ENCODE data around the gene LPCAT1.

The LPCAT1 gene

GRCh38 chr5:1446602-1447343 is 77.0 kb downstream of the LPCAT1 start:
- H3K27ac ChIP-seq, result no peak overlapping the region
- TF ChIP-seq CTCF (IDR thresholded peaks at IDR 0.05) (no peak), ZFX (IDR thresholded peaks at IDR 0.05; ENCODE audit: borderline replicate concordance) (no peak)

GRCh38 chr5:1445689-1446601 is 77.8 kb downstream of the LPCAT1 start:
- TF ChIP-seq CTCF (IDR thresholded peaks at IDR 0.05) (no peak), ZFX (IDR thresholded peaks at IDR 0.05; ENCODE audit: borderline replicate concordance) (no peak)
- H3K27ac ChIP-seq, result no peak overlapping the region

- H3K27ac ChIP-seq, result no peak within 1 kb of the TSS
- TF ChIP-seq CTCF (IDR thresholded peaks at IDR 0.05), result no peak
- no peak for TF ChIP-seq ZFX (IDR thresholded peaks at IDR 0.05; ENCODE audit: borderline replicate concordance)
Measured at GRCh38 chr5:1445313-1445688, 78.5 kb downstream of the LPCAT1 start, which contains the start of gene SLC6A3. Gene SLC6A3, minus strand, starts transcription at chr5:1445440. Its CDS starts 2,243 bp downstream, at chr5:1443197.

GRCh38 chr5:1444361-1445189 is 79.2 kb downstream of the LPCAT1 start:
- H3K27ac ChIP-seq, result no peak overlapping the region
- no peak for TF ChIP-seq ZFX (IDR thresholded peaks at IDR 0.05; ENCODE audit: borderline replicate concordance)
- TF ChIP-seq CTCF (IDR thresholded peaks at IDR 0.05), result no peak

- no peak for TF ChIP-seq ZFX (IDR thresholded peaks at IDR 0.05; ENCODE audit: borderline replicate concordance)
- no peak for TF ChIP-seq CTCF (IDR thresholded peaks at IDR 0.05)
- H3K27ac ChIP-seq, result no peak overlapping the region
Measured at GRCh38 chr5:1443991-1444360, 79.8 kb downstream of the LPCAT1 start.

- H3K27ac ChIP-seq, result no peak overlapping the region
- TF ChIP-seq CTCF (IDR thresholded peaks at IDR 0.05), result no peak
- TF ChIP-seq ZFX (IDR thresholded peaks at IDR 0.05; ENCODE audit: borderline replicate concordance), result no peak
Measured at GRCh38 chr5:1443171-1443570, 80.6 kb downstream of the LPCAT1 start.

All from 22Rv1 (cell line).